CD4-positive, alpha-beta T cell treated with Interferon gamma for 1 hour (primary cell): ENCODE data around the gene PNMA6A.
"Not testable (repeated sequence)": the region's sequence is repeated elsewhere in the genome, so short reads cannot be mapped to it uniquely, and the experiment has no call there.

Experiments used
- DNase-seq: peaks from one replicate; pipeline ENCODE4 v3.0.0-alpha.2; 2020

The PNMA6A gene

DNA sequence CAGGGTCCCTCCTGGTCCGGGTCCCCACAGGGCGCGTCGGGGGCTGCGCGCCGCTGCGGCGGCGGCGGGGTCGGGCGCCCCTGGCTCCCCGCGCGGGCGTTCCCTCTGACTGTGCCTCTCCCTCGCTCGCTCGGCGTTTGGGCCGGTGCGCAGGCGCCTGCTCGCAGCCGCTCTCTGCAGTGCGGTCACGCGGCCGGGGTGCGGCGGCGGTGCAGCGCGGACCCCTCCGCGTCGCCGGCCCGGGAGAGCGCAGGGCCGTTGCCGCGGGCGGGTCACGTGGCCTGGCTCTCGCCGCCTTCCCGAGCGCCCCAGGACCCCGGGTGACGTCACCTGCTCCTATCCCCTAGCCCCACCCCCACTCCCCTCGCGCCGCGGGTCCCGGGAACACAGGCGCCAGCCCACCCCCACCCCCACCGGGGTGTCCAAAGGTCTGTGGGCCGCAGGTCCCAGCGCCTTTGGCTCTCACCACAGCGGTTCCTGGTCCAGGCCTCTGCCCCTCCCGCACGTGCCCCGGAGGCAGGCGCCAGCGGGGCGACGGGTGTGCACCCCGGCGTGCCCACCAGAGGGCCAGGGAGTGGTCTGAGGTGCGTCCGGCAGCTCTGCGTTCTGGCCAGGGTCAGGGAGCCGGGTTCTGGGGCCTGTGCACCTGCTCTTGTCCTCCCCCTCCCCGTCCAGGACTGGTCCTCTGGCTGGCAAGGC, 5.3 kb downstream of the PNMA6A start:
- DNase-seq = not testable (repeated sequence)

DNA sequence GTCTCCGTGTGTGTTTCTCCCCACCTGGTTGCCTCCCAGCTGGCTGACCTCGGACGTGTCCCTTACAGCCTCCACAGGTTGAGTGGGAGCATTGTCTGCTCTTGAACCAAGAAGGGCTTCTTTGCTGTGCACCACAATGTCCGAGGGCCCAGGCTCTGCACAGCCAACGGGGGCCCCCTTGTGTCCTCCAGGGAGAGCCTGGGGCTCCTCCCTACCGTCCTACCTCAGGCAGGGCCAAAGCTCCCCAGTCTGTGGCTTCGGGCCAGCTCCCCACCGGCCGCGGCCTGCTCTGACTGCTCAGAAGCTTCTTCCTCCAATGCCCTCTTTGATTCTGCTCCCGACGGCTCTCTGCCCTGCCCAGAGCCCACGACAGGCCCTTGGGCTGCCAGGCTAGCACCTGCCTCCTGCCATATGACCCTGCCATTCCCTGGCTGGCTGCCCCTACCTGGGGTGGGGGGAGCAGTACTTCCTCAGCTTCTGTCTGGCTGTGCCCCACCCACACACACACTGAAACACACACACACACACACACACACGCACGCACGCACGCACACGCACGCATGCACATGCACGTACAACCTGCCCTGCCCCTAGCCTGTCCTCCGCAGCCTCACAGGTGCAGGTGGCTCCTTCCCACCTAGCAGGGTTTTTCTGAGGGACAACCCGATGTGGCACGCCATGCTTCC, 11.1 kb downstream of the PNMA6A start:
- not testable (repeated sequence) for DNase-seq

DNA sequence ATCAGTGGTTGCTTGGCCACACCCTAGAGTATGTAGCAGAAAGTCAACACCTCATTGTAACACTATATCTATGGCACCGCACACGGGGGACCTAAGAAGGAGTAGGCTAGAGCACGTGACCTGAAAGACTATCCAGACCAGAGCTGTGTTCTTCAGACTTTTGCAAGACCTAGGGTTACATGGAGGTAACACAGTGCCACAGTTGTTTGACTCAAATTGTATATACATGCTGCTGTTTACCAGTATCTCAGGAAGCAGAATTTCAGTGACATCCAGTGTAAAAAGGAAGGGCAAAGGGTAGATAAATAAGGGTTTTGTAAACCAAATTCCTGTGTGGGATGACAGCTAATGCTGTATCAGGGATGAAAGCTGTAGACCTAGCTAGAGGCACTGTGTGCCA, 30.2 kb downstream of the PNMA6A start:
- no peak for DNase-seq

DNA sequence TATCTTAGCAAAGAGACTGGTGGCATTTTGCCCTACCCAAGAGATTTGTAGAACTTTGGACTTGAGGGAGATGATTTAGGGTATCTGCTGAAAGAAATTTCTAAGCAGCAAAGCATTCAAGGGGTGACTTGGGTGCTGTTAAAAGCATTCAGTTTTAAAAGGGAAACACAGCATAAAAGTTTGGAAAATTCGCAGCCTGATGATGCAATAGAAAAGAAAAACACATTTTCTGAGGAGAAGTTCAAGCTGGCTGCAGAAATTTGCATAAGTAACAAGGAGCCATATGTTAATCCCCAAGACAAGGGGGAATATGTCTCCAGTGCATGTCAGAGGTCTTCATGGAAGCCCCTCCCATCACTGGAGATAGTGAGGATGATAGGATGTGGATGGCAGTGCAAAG, 32.7 kb downstream of the PNMA6A start:
- DNase-seq = not testable (repeated sequence)

DNA sequence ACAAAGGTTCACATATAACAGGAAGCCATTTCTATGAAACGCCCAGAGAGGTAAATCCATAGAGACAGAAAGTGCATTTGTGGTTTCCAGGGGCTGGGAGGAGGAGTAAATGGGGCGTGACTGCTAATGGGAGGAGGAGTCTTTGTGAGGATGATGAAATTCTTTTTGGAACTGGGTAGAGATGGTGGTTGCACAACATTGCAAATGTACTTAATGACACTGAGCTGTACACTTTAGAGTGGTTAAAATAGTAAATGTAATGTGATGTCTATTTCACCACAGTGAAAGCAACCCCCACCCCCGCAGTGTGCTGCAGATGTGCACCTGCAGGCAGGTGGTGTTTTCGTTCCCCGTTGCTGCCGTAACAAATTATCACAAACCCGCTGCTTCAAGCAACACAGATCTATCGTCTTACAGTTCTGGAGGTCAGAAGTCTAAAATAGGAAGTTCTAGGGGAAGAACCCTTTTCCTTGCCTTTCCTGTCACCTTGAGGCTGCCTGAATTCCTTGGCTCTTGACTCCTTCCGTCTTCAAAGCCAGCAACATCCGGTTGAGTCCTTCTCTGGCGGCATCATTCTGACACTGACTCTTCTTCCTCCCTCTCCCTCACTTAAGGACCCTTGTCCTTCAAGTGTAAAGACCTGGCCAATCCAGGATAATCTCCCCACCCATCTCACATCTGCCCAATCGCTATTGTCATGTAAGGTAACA, 34.0 kb downstream of the PNMA6A start:
- DNase-seq = not testable (repeated sequence)

DNA sequence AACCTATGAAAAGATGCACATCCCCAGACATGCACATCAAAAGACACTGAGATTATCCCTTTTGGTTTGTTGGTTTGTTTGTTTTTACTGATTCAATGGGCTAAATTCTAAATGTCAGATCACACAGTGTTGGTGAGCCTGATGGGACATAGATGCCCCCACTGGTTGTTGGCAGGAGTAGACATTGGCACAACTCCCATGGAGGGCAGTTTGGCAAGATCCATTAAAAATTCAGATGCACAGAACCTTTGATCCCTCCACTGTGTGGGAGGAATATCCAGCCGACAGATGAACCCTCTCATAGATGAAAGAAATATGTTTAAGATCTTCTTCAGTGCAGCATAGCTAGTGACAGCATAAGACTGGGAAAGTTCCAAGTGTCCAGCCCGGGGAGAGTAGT, 38.5 kb downstream of the PNMA6A start:
- not testable (repeated sequence) for DNase-seq

DNA sequence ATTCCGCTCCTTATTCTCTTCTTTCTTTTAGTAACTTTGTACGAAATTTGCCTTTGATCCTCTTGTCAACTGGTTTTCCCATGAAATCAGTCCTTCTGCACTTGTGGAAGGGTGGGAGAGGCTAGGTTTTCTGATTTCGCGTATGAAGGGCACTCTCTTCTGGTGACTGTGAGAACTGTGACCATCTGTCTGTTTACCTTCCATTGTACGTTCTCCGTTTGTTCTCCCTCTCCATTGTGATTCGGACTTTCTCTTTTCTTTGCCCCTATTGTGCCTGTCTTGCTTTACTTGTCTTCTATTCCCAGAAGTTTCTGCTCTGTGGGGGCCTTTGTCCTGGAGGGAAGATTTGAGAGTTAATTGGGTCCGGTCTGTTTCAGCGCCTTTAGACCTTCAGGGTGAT, 41.6 kb downstream of the PNMA6A start:
- DNase-seq = not testable (repeated sequence)

DNA sequence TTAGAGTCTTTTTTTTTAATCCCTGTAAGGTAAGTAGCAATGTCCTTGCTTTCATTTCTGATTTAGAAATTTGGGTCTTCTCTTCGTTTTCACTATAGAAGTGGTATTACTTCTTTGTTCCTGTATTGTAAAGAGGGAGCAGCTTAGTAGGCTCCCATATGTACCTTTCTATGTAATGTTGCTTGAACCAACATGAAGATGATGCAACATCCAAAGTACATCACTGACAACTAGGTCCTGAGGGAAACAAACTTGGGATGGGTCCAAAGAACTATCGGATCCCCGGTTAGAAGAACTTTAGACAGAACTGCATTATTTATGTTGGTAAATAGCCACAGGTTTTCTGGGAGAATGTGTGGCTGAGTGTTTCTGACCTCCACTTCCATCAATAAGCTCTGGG, 45.5 kb downstream of the PNMA6A start:
- DNase-seq = not testable (repeated sequence)

DNA sequence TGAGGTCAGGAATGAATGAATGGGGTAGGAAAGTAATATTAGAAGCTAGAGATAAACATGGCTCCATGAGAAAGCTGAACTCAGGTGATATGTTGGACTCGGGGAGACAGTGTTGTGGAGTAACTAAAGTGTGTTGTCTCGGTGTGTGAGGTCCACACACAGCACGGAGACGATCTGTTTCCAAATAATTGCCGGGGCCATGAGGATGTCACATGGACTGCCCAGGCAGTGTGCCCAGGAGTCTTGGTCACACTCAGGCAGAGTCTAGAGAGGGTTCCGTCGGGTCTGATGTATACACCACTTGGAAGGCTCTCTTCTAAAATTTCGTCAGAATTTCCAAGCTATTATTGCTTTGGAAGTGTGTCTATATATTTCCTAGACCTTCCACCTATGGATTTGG, 48.0 kb downstream of the PNMA6A start:
- not testable (repeated sequence) for DNase-seq

DNA sequence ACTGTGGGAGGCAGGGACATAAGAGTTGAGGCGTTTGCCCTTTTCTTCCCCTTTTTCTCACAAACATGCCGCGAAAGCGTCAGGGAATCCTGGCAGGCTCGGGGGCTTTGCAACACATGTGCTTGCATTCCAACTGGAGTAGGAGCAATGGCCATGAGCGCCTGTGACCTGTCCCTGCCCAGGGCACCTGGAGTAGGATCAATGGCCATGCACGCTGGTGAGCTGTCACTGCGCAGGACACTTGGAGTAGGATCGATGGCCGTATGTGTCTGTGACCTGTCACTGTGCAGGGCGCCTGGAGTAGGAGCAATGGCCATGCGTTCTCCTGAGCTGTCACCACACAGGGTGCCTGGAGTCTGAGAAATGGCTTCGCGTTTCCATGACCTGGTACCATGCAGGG, 51.2 kb downstream of the PNMA6A start:
- not testable (repeated sequence) for DNase-seq
